Measurements from ENCODE around the gene FILIP1.

DNA sequence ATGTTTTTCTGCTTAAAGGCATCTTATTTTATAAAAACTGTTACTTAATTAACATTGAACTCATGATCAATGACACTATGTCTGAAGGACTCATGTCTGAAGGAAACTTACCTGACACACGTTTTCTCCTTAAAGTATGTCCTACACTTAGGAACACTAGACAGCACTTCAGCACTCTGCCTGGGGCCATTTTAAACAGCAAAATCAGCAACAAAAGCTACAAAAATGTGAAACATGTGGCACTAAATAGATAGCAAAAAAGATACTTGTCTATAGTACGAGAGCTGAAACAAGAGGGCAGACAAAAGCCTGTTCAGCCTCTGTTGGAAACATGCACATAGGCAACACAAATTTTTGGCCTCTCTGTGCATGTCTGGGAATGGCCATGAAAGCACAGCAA, 115.5 kb downstream of the FILIP1 start:
- TF ChIP-seq, protein P1, sequence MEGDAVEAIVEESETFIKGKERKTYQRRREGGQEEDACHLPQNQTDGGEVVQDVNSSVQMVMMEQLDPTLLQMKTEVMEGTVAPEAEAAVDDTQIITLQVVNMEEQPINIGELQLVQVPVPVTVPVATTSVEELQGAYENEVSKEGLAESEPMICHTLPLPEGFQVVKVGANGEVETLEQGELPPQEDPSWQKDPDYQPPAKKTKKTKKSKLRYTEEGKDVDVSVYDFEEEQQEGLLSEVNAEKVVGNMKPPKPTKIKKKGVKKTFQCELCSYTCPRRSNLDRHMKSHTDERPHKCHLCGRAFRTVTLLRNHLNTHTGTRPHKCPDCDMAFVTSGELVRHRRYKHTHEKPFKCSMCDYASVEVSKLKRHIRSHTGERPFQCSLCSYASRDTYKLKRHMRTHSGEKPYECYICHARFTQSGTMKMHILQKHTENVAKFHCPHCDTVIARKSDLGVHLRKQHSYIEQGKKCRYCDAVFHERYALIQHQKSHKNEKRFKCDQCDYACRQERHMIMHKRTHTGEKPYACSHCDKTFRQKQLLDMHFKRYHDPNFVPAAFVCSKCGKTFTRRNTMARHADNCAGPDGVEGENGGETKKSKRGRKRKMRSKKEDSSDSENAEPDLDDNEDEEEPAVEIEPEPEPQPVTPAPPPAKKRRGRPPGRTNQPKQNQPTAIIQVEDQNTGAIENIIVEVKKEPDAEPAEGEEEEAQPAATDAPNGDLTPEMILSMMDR (IDR thresholded peaks at IDR 0.05; ENCODE audit: control extremely low read depth in 1 of 3, insufficient read depth in 1 of 3, low read depth in 1 of 3, low read length in 3 of 3) = no peak
- no peak for TF ChIP-seq BCL11A (IDR thresholded peaks at IDR 0.05; ENCODE audit: low read depth in 2 of 2, low read length in 2 of 2)
- TF ChIP-seq NRF1 (IDR thresholded peaks at IDR 0.05; ENCODE audit: low read depth, low read length) = no peak
- no peak for TF ChIP-seq JUN (IDR thresholded peaks at IDR 0.05; ENCODE audit: low read depth, low read length)
- no peak for TF ChIP-seq SIN3A (conservative IDR thresholded peaks at IDR 0.05 in 1 of 2, IDR thresholded peaks at IDR 0.05 in 1 of 2; ENCODE audit: low read depth in 1 of 2, low read length in 2 of 2)
- TF ChIP-seq TBP (IDR thresholded peaks at IDR 0.05; ENCODE audit: low read depth, low read length) = no peak
- TF ChIP-seq, protein P2, sequence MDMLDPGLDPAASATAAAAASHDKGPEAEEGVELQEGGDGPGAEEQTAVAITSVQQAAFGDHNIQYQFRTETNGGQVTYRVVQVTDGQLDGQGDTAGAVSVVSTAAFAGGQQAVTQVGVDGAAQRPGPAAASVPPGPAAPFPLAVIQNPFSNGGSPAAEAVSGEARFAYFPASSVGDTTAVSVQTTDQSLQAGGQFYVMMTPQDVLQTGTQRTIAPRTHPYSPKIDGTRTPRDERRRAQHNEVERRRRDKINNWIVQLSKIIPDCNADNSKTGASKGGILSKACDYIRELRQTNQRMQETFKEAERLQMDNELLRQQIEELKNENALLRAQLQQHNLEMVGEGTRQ (IDR thresholded peaks at IDR 0.05; ENCODE audit: low read length) = no peak
- TF ChIP-seq RBBP5 (IDR thresholded peaks at IDR 0.05; ENCODE audit: borderline replicate concordance, low read depth, low read length) = no peak
- TF ChIP-seq, protein P3, sequence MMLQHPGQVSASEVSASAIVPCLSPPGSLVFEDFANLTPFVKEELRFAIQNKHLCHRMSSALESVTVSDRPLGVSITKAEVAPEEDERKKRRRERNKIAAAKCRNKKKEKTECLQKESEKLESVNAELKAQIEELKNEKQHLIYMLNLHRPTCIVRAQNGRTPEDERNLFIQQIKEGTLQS (IDR thresholded peaks at IDR 0.05; ENCODE audit: insufficient read depth, low read depth, low read length) = no peak
- TF ChIP-seq CBX8 (IDR thresholded peaks at IDR 0.05; ENCODE audit: borderline replicate concordance, low read depth, low read length) = no peak
- TF ChIP-seq, protein P4, sequence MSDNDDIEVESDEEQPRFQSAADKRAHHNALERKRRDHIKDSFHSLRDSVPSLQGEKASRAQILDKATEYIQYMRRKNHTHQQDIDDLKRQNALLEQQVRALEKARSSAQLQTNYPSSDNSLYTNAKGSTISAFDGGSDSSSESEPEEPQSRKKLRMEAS (IDR thresholded peaks at IDR 0.05) = no peak

Data from H1 (cell line).